H9 (cell line): ENCODE results near the gene XXYLT1. TPM values are rescaled to one million over a fixed set of nuclear protein-coding genes. Genes with fewer than 3 reads are reported as not detected.

Experiments used
- DNase-seq: peaks from one replicate; pipeline ENCODE4 v3.0.0-alpha.2; 2017
- H2AFZ ChIP-seq: one replicate; pipeline ENCODE4 v1.6.1; 2013; ENCODE audit warnings: mild to moderate bottlenecking, low read length, control low read depth, moderate library complexity
- H2AK5ac ChIP-seq: 2 replicates; pipeline ENCODE4 v1.6.1; 2013; ENCODE audit warnings: low read length, control low read depth, mixed read lengths; ENCODE audit not compliant: insufficient read length
- H2BK120ac ChIP-seq: one replicate; pipeline ENCODE4 v1.6.1; 2013; ENCODE audit warnings: low read depth, mild to moderate bottlenecking, low read length, control low read depth, inconsistent platforms; ENCODE audit not compliant: poor library complexity, severe bottlenecking
- H2BK12ac ChIP-seq: 2 replicates; pipeline ENCODE4 v1.6.1; 2013; ENCODE audit warnings: low read length, control low read depth, mixed read lengths, low read depth; ENCODE audit not compliant: insufficient read length
- H2BK15ac ChIP-seq: 2 replicates; pipeline ENCODE4 v1.6.1; 2013; ENCODE audit warnings: low read depth, low read length, control low read depth
- H2BK20ac ChIP-seq: one replicate; pipeline ENCODE4 v1.6.1; 2013; ENCODE audit warnings: low read depth, mild to moderate bottlenecking, low read length, control low read depth, inconsistent platforms; ENCODE audit not compliant: poor library complexity, severe bottlenecking
- H2BK5ac ChIP-seq: 2 replicates; pipeline ENCODE4 v1.6.1; 2013; ENCODE audit warnings: low read length, control low read depth, mixed read lengths; ENCODE audit not compliant: insufficient read length
- H3K14ac ChIP-seq: 2 replicates; pipeline ENCODE4 v1.6.1; 2013; ENCODE audit warnings: low read length, control low read depth; ENCODE audit not compliant: insufficient read depth
- H3K18ac ChIP-seq: 2 replicates; pipeline ENCODE4 v1.6.1; 2013; ENCODE audit warnings: low read depth, mild to moderate bottlenecking, mixed read lengths, low read length, control low read depth; ENCODE audit not compliant: insufficient read length
- H3K23ac ChIP-seq: 2 replicates; pipeline ENCODE4 v1.6.1; 2013; ENCODE audit warnings: low read length, control low read depth, mixed read lengths, low read depth; ENCODE audit not compliant: insufficient read length
- H3K23me2 ChIP-seq: 2 replicates; pipeline ENCODE4 v1.6.1; 2013; ENCODE audit warnings: low read depth, mild to moderate bottlenecking, mixed read lengths, low read length, control low read depth; ENCODE audit not compliant: insufficient read length, poor library complexity, severe bottlenecking
- H3K27ac ChIP-seq: 2 replicates; pipeline ENCODE4 v1.5.1; 2013; ENCODE audit warnings: low read length, control low read depth, mixed read lengths, low read depth; ENCODE audit not compliant: insufficient read length
- H3K27me3 ChIP-seq: 2 replicates; pipeline ENCODE4 v1.6.1; 2013; ENCODE audit warnings: low read length, control low read depth, inconsistent platforms; ENCODE audit not compliant: insufficient read depth
- H3K4ac ChIP-seq: 2 replicates; pipeline ENCODE4 v1.6.1; 2013; ENCODE audit warnings: low read depth, mild to moderate bottlenecking, control low read depth, inconsistent platforms, low read length, moderate library complexity
- H3K4me1 ChIP-seq: 2 replicates; pipeline ENCODE4 v1.6.1; 2013; ENCODE audit warnings: low read length, control low read depth, inconsistent platforms; ENCODE audit not compliant: insufficient read depth
- H3K4me2 ChIP-seq: 2 replicates; pipeline ENCODE4 v1.6.1; 2013; ENCODE audit warnings: low read length, control low read depth, mixed read lengths; ENCODE audit not compliant: insufficient read length, insufficient read depth
- H3K56ac ChIP-seq: 2 replicates; pipeline ENCODE4 v1.6.1; 2013; ENCODE audit warnings: low read depth, mild to moderate bottlenecking, mixed read lengths, low read length, control low read depth; ENCODE audit not compliant: insufficient read length
- H3K79me1 ChIP-seq: 2 replicates; pipeline ENCODE4 v1.6.1; 2013; ENCODE audit warnings: low read depth, mild to moderate bottlenecking, moderate library complexity, low read length, control low read depth, inconsistent platforms; ENCODE audit not compliant: insufficient read depth, poor library complexity, severe bottlenecking
- H3K79me2 ChIP-seq: 2 replicates; pipeline ENCODE4 v1.6.1; 2013; ENCODE audit warnings: low read length, control low read depth, inconsistent platforms; ENCODE audit not compliant: insufficient read depth
- H3K9ac ChIP-seq: 2 replicates; pipeline ENCODE4 v1.6.1; 2013; ENCODE audit warnings: low read length, control low read depth, mixed read lengths; ENCODE audit not compliant: insufficient read length; ENCODE audit errors: extremely low read depth
- H3K9me3 ChIP-seq: one replicate; pipeline ENCODE4 v1.6.1; 2013; ENCODE audit warnings: low read depth, low read length, inconsistent platforms; ENCODE audit not compliant: control insufficient read depth
- H3T11ph ChIP-seq: one replicate; pipeline ENCODE4 v1.6.1; 2013; ENCODE audit warnings: mild to moderate bottlenecking, low read length, control low read depth, inconsistent platforms
- H4K20me1 ChIP-seq: one replicate; pipeline ENCODE4 v1.6.1; 2013; ENCODE audit not compliant: control insufficient read depth, insufficient read length, insufficient read depth
- H4K5ac ChIP-seq: 2 replicates; pipeline ENCODE4 v1.6.1; 2013; ENCODE audit warnings: low read depth, mild to moderate bottlenecking, mixed read lengths, low read length, control low read depth; ENCODE audit not compliant: insufficient read length
- H4K8ac ChIP-seq: replicated peaks from 2 replicates; pipeline ENCODE4 v1.6.1; 2013; ENCODE audit warnings: low read length, control low read depth, mixed read lengths, low read depth; ENCODE audit not compliant: insufficient read length
- H4K91ac ChIP-seq: 2 replicates; pipeline ENCODE4 v1.6.1; 2013; ENCODE audit warnings: low read depth, mild to moderate bottlenecking, moderate library complexity, mixed read lengths, low read length, control low read depth; ENCODE audit not compliant: insufficient read length
- H3K27ac Mint-ChIP-seq, 3 experiments: 2 replicates in 2 of 3; 3 replicates in 1 of 3; pipeline ENCODE4 v1.8.0; 2020 to 2021; ENCODE audit warnings: mixed read lengths in 3 of 3, mild to moderate bottlenecking in 1 of 3, moderate library complexity in 1 of 3
- H3K27me3 Mint-ChIP-seq: 2 replicates; pipeline ENCODE4 v1.8.0; 2021; ENCODE audit warnings: low read depth, mild to moderate bottlenecking, moderate library complexity, mixed read lengths
- H3K36me3 Mint-ChIP-seq, 3 experiments: 2 replicates in 2 of 3; 3 replicates in 1 of 3; pipeline ENCODE4 v1.8.0; 2020 to 2021; ENCODE audit warnings: low read depth in 3 of 3, mixed read lengths in 3 of 3; ENCODE audit not compliant: insufficient read depth in 1 of 3
- H3K4me1 Mint-ChIP-seq, 2 experiments: 2 replicates each; pipeline ENCODE4 v1.8.0; 2020; ENCODE audit warnings: mixed read lengths in 2 of 2
- H3K4me3 Mint-ChIP-seq, 2 experiments: 2 replicates in 1 of 2; 3 replicates in 1 of 2; pipeline ENCODE4 v1.8.0; 2020 to 2021; ENCODE audit warnings: mild to moderate bottlenecking in 2 of 2, mixed read lengths in 2 of 2, moderate library complexity in 1 of 2
- H3K9me3 Mint-ChIP-seq, 2 experiments: 2 replicates in 1 of 2; 3 replicates in 1 of 2; pipeline ENCODE4 v1.8.0; 2020; ENCODE audit warnings: mild to moderate bottlenecking in 2 of 2, mixed read lengths in 2 of 2, moderate library complexity in 1 of 2
- WGBS: extraction: QIAGEN DNeasy Blood & Tissue Kit; methylation state at CpG from one replicate; pipeline ENCODE4 v1.1.7; 2013; ENCODE audit warnings: missing lambda C conversion rate, low lambda C conversion rate, mixed read lengths; ENCODE audit not compliant: insufficient read length; ENCODE audit errors: extremely low coverage; 5-methylcytosine and 5-hydroxymethylcytosine counted together
- total RNA-seq: library from RNA; stranded (reverse); gene quantifications from 2 replicates; pipeline ENCODE4 v1.2.1, GENCODE V29; 2021
- TF ChIP-seq, protein P1 (sequence below): fragments of 200-600 bp; sonication (generic); conservative IDR thresholded peaks from 3 replicates; pipeline ENCODE4 v1.8.0; 2021; ENCODE audit warnings: antibody characterized with exemption, mild to moderate bottlenecking

XXYLT1 gene
- total RNA-seq, 1 experiment from 2014 or later, result 22.7 TPM

GRCh38 chr3:195101001-195101583 lies 169.9 kb downstream of the XXYLT1 start:
- H2BK20ac ChIP-seq, result no peak overlapping the region
- no peak overlapping the region for H2BK5ac ChIP-seq
- no peak overlapping the region for H3K4me2 ChIP-seq
- H3K9me3 ChIP-seq, result no peaks in the 10 kb centered on the region
- H3K56ac ChIP-seq, result no peak overlapping the region
- no peaks in the 10 kb centered on the region for H3K79me1 ChIP-seq
- no peak overlapping the region for H4K5ac ChIP-seq
- H3K23me2 ChIP-seq, result no peaks in the 10 kb centered on the region
- no peak overlapping the region for H3K18ac ChIP-seq
- no peaks in the 10 kb centered on the region for H3K79me2 ChIP-seq
- no peak overlapping the region for H4K8ac ChIP-seq
- DNase-seq, result no peak
- TF ChIP-seq, protein P1, sequence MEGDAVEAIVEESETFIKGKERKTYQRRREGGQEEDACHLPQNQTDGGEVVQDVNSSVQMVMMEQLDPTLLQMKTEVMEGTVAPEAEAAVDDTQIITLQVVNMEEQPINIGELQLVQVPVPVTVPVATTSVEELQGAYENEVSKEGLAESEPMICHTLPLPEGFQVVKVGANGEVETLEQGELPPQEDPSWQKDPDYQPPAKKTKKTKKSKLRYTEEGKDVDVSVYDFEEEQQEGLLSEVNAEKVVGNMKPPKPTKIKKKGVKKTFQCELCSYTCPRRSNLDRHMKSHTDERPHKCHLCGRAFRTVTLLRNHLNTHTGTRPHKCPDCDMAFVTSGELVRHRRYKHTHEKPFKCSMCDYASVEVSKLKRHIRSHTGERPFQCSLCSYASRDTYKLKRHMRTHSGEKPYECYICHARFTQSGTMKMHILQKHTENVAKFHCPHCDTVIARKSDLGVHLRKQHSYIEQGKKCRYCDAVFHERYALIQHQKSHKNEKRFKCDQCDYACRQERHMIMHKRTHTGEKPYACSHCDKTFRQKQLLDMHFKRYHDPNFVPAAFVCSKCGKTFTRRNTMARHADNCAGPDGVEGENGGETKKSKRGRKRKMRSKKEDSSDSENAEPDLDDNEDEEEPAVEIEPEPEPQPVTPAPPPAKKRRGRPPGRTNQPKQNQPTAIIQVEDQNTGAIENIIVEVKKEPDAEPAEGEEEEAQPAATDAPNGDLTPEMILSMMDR, result no peak
- no peaks in the 10 kb centered on the region for H3K27me3 ChIP-seq
- Mint-ChIP-seq H3K27ac (no peak overlapping the region), H3K27me3 (peaks cover 1% of the 10 kb centered on the region), H3K4me1 (peaks cover 14 to 16% of the 10 kb centered on the region in 2 experiments), H3K9me3 (no peaks in the 10 kb centered on the region), H3K36me3 (peaks cover 0 to 4% (median 0%) of the 10 kb centered on the region in 3 experiments; a peak in 4 of 7 replicates), H3K4me3 (no peak overlapping the region)
- no peak overlapping the region for H3K23ac ChIP-seq
- no peak overlapping the region for H2BK15ac ChIP-seq
- no peak overlapping the region for H3T11ph ChIP-seq
- H4K20me1 ChIP-seq, result no peaks in the 10 kb centered on the region
- H3K4ac ChIP-seq, result no peak overlapping the region
- no peak overlapping the region for H2BK120ac ChIP-seq
- no peaks in the 10 kb centered on the region; the same call in 1 of the 2 replicates for H3K4me1 ChIP-seq
- H3K9ac ChIP-seq, result no peak overlapping the region
- no peak overlapping the region for H2AFZ ChIP-seq
- no CpG with 5 or more reads among the region's 8 CpGs for WGBS
- H2AK5ac ChIP-seq, result no peak overlapping the region
- no peak overlapping the region for H3K27ac ChIP-seq
- H4K91ac ChIP-seq, result no peak overlapping the region
- H3K14ac ChIP-seq, result no peak overlapping the region
- no peak overlapping the region for H2BK12ac ChIP-seq
